SH-SY5Y (cell line): ENCODE measurements around the gene LGALS3BP.

Source experiments
- GATA2 ChIP-seq: IDR thresholded peaks from 2 replicates; pipeline ENCODE4 v1.6.1; 2011; ENCODE audit warnings: mild to moderate bottlenecking, low read depth, low read length
- GATA3 ChIP-seq: IDR thresholded peaks from 2 replicates; pipeline ENCODE4 v1.6.1; 2011; ENCODE audit warnings: low read depth, mild to moderate bottlenecking, low read length, moderate library complexity

DNA sequence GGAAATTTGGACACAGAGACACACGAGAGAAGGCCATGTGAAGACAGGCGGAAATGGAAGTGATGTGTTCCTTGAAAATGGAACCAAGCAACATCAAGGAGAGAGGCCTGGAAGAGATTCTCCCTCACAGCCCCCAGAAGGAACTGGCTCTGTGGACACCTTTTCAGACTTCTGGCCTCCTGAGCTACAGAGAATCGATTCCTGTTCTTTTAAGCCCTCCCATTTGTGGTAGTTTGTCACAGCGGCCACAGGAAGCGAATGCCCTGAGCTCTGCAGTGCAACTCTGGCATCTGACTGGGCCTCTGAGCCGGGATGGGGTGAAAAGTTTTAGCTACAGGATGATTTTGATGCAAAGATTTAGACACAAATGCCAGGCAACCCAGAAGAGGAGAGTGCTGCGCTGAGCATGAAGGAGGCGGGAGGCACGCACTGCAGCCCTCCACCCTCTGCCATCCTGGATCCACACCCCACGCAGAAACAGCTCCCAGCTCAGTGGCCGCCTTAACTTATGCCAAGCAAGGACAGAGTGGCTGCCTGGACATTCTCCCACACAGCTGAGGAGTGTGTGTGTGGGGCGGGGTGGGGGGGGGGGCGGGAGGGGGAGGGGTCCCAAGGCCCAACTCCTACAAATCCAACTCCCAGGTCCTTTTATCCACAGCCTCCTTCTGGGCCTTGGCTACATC lies 56.8 kb downstream of the LGALS3BP start:
- TF ChIP-seq GATA2: no peak
- TF ChIP-seq GATA3: no peak
